Measurements from ENCODE around the gene NUMBL.

NUMBL gene

DNA sequence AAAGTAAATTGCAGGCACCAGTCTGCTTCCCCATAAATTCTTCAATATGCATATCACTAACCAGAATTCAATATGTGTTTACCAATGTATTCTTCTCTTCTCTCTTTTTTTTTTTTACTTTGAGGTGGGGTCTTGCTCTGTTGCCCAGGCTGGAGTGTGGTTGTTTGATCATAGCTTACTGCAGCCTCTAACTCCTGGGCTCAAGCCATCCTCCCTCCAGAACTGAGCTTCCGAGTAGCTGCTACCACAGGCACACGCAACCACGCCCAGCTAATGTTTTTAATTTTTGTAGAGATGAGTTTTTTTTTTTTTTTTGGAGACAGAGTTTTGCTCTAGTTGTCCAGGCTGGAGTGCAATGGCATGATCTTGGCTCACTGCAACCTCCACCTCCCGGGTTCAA lies 72.5 kb downstream of the NUMBL start:
- Histone ChIP-seq H4K20me1 (ENCODE audit: low read depth, low read length) (no peaks in the 10 kb centered on the region), H3K9me2 (replicated peaks; ENCODE audit: insufficient read depth, low read length) (no peaks in the 10 kb centered on the region), H2AFZ (ENCODE audit: low read depth, low read length, severe bottlenecking) (no peak overlapping the region), H3K4me3 (ENCODE audit: insufficient read depth, low read length, poor library complexity, severe bottlenecking) (no peak overlapping the region), H3K27me3 (ENCODE audit: low read length) (no peaks in the 10 kb centered on the region), H3K36me3 (ENCODE audit: low read length) (no peaks in the 10 kb centered on the region), H3K9me3 (ENCODE audit: insufficient read depth, low read length) (no peaks in the 10 kb centered on the region), H3K79me2 (ENCODE audit: insufficient read depth, low read length) (no peaks in the 10 kb centered on the region), H3K9ac (ENCODE audit: low read length) (no peak overlapping the region), H3F3A (ENCODE audit: insufficient read depth) (no peaks in the 10 kb centered on the region), H3K27ac (ENCODE audit: low read depth, low read length) (no peak overlapping the region), H3K4me2 (ENCODE audit: low read depth, low read length, poor library complexity, severe bottlenecking) (no peak overlapping the region)
- TF ChIP-seq, protein P1, sequence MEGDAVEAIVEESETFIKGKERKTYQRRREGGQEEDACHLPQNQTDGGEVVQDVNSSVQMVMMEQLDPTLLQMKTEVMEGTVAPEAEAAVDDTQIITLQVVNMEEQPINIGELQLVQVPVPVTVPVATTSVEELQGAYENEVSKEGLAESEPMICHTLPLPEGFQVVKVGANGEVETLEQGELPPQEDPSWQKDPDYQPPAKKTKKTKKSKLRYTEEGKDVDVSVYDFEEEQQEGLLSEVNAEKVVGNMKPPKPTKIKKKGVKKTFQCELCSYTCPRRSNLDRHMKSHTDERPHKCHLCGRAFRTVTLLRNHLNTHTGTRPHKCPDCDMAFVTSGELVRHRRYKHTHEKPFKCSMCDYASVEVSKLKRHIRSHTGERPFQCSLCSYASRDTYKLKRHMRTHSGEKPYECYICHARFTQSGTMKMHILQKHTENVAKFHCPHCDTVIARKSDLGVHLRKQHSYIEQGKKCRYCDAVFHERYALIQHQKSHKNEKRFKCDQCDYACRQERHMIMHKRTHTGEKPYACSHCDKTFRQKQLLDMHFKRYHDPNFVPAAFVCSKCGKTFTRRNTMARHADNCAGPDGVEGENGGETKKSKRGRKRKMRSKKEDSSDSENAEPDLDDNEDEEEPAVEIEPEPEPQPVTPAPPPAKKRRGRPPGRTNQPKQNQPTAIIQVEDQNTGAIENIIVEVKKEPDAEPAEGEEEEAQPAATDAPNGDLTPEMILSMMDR (IDR thresholded peaks at IDR 0.05; ENCODE audit: insufficient read depth, low read length, poor library complexity, severe bottlenecking) = no peak
- no peak for TF ChIP-seq EZH2phosphoT487 (conservative IDR thresholded peaks at IDR 0.05; ENCODE audit: low read length)

DNA sequence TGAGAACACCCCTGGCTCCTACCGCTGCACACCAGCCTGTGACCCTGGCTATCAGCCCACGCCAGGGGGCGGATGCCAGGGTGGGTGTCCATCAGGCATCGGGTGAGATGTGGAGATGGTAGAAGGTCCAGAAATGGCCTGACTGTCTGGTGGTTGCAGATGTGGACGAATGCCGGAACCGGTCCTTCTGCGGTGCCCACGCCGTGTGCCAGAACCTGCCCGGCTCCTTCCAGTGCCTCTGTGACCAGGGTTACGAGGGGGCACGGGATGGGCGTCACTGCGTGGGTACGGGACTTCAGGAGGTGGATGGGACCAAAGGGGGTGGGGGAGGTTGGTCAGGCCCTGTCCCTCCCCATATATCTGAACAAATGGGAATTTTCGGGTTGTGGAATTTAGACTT lies 73.5 kb downstream of the NUMBL start:
- Histone ChIP-seq H3K9ac (ENCODE audit: low read length) (no peak overlapping the region), H3K27ac (ENCODE audit: low read depth, low read length) (no peak overlapping the region), H3K4me2 (ENCODE audit: low read depth, low read length, poor library complexity, severe bottlenecking) (no peak overlapping the region), H3K4me3 (ENCODE audit: insufficient read depth, low read length, poor library complexity, severe bottlenecking) (no peak overlapping the region), H3K9me3 (ENCODE audit: insufficient read depth, low read length) (no peaks in the 10 kb centered on the region), H3K36me3 (ENCODE audit: low read length) (no peaks in the 10 kb centered on the region), H3F3A (ENCODE audit: insufficient read depth) (no peaks in the 10 kb centered on the region), H3K27me3 (ENCODE audit: low read length) (no peaks in the 10 kb centered on the region), H3K9me2 (replicated peaks; ENCODE audit: insufficient read depth, low read length) (no peaks in the 10 kb centered on the region), H4K20me1 (ENCODE audit: low read depth, low read length) (no peaks in the 10 kb centered on the region), H2AFZ (ENCODE audit: low read depth, low read length, severe bottlenecking) (no peak overlapping the region), H3K79me2 (ENCODE audit: insufficient read depth, low read length) (no peaks in the 10 kb centered on the region)
- TF ChIP-seq EZH2phosphoT487 (conservative IDR thresholded peaks at IDR 0.05; ENCODE audit: low read length) = no peak
- TF ChIP-seq, protein P1 (IDR thresholded peaks at IDR 0.05; ENCODE audit: insufficient read depth, low read length, poor library complexity, severe bottlenecking) = no peak

DNA sequence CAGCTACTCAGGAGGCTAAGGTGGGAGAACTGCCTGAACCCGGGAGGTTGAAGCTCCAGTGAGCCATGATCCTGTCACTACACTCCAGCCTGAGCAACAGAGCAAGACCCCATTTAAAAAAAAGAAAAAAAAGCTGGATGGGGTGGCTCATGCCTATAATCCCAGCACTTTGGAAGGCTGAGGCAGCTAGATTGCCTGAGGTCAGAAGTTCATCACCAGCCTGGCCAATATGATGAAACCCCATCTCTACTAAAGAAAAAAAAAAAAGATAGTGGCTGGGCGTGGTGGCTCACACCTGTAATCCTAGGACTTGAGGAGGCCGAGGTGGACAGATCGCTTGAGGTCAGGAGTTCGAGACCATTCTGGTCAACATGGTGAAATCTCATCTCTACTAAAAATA lies 74.3 kb downstream of the NUMBL start:
- H3K79me2 ChIP-seq (ENCODE audit: insufficient read depth, low read length) = no peaks in the 10 kb centered on the region
- H3K4me3 ChIP-seq (ENCODE audit: insufficient read depth, low read length, poor library complexity, severe bottlenecking) = no peak overlapping the region
- no peaks in the 10 kb centered on the region for H3K9me2 ChIP-seq (replicated peaks; ENCODE audit: insufficient read depth, low read length)
- H3K27me3 ChIP-seq (ENCODE audit: low read length) = no peaks in the 10 kb centered on the region
- no peaks in the 10 kb centered on the region for H4K20me1 ChIP-seq (ENCODE audit: low read depth, low read length)
- TF ChIP-seq EZH2phosphoT487 (conservative IDR thresholded peaks at IDR 0.05; ENCODE audit: low read length) = no peak
- TF ChIP-seq, protein P1 (IDR thresholded peaks at IDR 0.05; ENCODE audit: insufficient read depth, low read length, poor library complexity, severe bottlenecking) = no peak
- H3K9me3 ChIP-seq (ENCODE audit: insufficient read depth, low read length) = no peaks in the 10 kb centered on the region
- no peak overlapping the region for H2AFZ ChIP-seq (ENCODE audit: low read depth, low read length, severe bottlenecking)
- no peak overlapping the region for H3K4me2 ChIP-seq (ENCODE audit: low read depth, low read length, poor library complexity, severe bottlenecking)
- H3K27ac ChIP-seq (ENCODE audit: low read depth, low read length) = no peak overlapping the region
- no peaks in the 10 kb centered on the region for H3F3A ChIP-seq (ENCODE audit: insufficient read depth)
- H3K36me3 ChIP-seq (ENCODE audit: low read length) = no peaks in the 10 kb centered on the region
- H3K9ac ChIP-seq (ENCODE audit: low read length) = no peak overlapping the region

Measured in SU-DHL-6 (cell line).